Thyroid gland (tissue), 4 donors: ENCODE measurements around the gene EBLN1.

ENCODE experiments used
- CTCF ChIP-seq, 6 experiments: fragments of 200-600 bp in 3 of 6; fragments of 450-650 bp in 3 of 6; sonication (generic) in 3 of 6; IDR thresholded peaks; one replicate each; pipeline ENCODE4 v1.5.1; 2016 to 2019; ENCODE audit warnings: antibody characterized with exemption in 6 of 6, mild to moderate bottlenecking in 2 of 6, inconsistent platforms in 1 of 6, moderate library complexity in 1 of 6
- POLR2A ChIP-seq, 2 donors: fragments of 450-650 bp; IDR thresholded peaks; one replicate each; pipeline ENCODE4 v1.6.1; 2017; ENCODE audit warnings: antibody characterized with exemption in 2 of 2, mild to moderate bottlenecking in 2 of 2, moderate library complexity in 1 of 2

- TF ChIP-seq CTCF (IDR thresholded peaks at IDR 0.05) (no peak), POLR2A (IDR thresholded peaks at IDR 0.05) (no peak)
These were observed 58.6 kb downstream of the EBLN1 start for GRCh38 chr10:22159180-22159579.
